SK-N-SH (cell line): ENCODE results near the gene CES3. TPM values are rescaled to one million over a fixed set of nuclear protein-coding genes. Genes with fewer than 3 reads are reported as not detected.

ENCODE experiments used
- CTCF ChIA-PET: fragments of 300-600, 350-600 bp; formaldehyde crosslinking; extraction: SDS; loops from one replicate; lab custom pipeline; 2021; lab: Yijun Ruan, JAX
- POLR2A ChIA-PET: fragments of 350-600 bp; sonication (Branson Sonifier 250); formaldehyde crosslinking; extraction: SDS; loops from one replicate; lab custom pipeline; 2020; ENCODE audit warnings: antibody characterized with exemption, inconsistent platforms; lab: Yijun Ruan, JAX
- DNase-seq: peaks from one replicate; pipeline ENCODE4 v3.0.0; 2012
- H2AFZ ChIP-seq: fragments of 200-600 bp; sonication (generic); 2 replicates; pipeline ENCODE4 v1.8.1; 2016; ENCODE audit warnings: antibody characterized with exemption, mild to moderate bottlenecking, low read depth
- H3F3A ChIP-seq: fragments of 200-600 bp; sonication (generic); replicated peaks from 2 replicates; pipeline ENCODE3; 2016; ENCODE audit warnings: antibody characterized with exemption, mild to moderate bottlenecking; ENCODE audit not compliant: insufficient read depth
- H3K27ac ChIP-seq, 2 experiments: fragments of 200-500 bp in 1 of 2; fragments of 200-600 bp in 1 of 2; sonication (Bioruptor generic) in 1 of 2; sonication (generic), shearing (Covaris generic) in 1 of 2; 2 replicates each; pipeline versions ENCODE4 v1.5.1 to v1.6.1; 2014 to 2016; ENCODE audit warnings: low read depth in 2 of 2, inconsistent platforms in 1 of 2, low read length in 1 of 2, mild to moderate bottlenecking in 1 of 2, mixed read lengths in 1 of 2
- H3K27me3 ChIP-seq: fragments of 200-600 bp; sonication (generic), shearing (Covaris generic); 2 replicates; pipeline ENCODE4 v1.6.1; 2016; ENCODE audit warnings: mixed run types; ENCODE audit not compliant: insufficient read depth
- H3K36me3 ChIP-seq, 2 experiments: fragments of 200-500 bp in 1 of 2; fragments of 200-600 bp in 1 of 2; sonication (Bioruptor generic) in 1 of 2; sonication (generic) in 1 of 2; replicated peaks in 1 of 2; 2 replicates each; pipeline versions ENCODE3 to v1.5.1; 2014 to 2016; ENCODE audit warnings: low read length in 1 of 2, mild to moderate bottlenecking in 1 of 2; ENCODE audit not compliant: insufficient read depth in 2 of 2, control insufficient read depth in 1 of 2
- H3K4me1 ChIP-seq, 2 experiments: fragments of 200-500 bp in 1 of 2; fragments of 200-600 bp in 1 of 2; sonication (Bioruptor generic) in 1 of 2; sonication (generic), shearing (Covaris generic) in 1 of 2; 2 replicates each; pipeline versions ENCODE4 v1.5.1 to v1.6.1; 2014 to 2016; ENCODE audit warnings: low read depth in 1 of 2, low read length in 1 of 2, mixed run types in 1 of 2; ENCODE audit not compliant: insufficient read depth in 2 of 2, control insufficient read depth in 1 of 2
- H3K4me2 ChIP-seq: fragments of 200-600 bp; sonication (generic), shearing (Covaris generic); 2 replicates; pipeline ENCODE4 v1.6.1; 2017; ENCODE audit warnings: mixed run types
- H3K4me3 ChIP-seq, 2 experiments: fragments of 200-500 bp in 1 of 2; fragments of 200-600 bp in 1 of 2; sonication (Bioruptor generic) in 1 of 2; sonication (generic), shearing (Covaris generic) in 1 of 2; 2 replicates each; pipeline versions ENCODE4 v1.5.1 to v1.8.1; 2014 to 2016; ENCODE audit warnings: low read depth in 2 of 2, inconsistent platforms in 1 of 2, low read length in 1 of 2, mild to moderate bottlenecking in 1 of 2, mixed read lengths in 1 of 2, moderate library complexity in 1 of 2
- H3K79me2 ChIP-seq: fragments of 200-600 bp; sonication (generic); 2 replicates; pipeline ENCODE4 v1.8.1; 2017; ENCODE audit warnings: mild to moderate bottlenecking; ENCODE audit not compliant: insufficient read depth
- H3K9ac ChIP-seq: fragments of 200-600 bp; sonication (generic); 2 replicates; pipeline ENCODE4 v1.6.1; 2017; ENCODE audit warnings: mixed run types
- H3K9me2 ChIP-seq: fragments of 200-600 bp; sonication (generic); 2 replicates; pipeline ENCODE4 v1.6.1; 2017; ENCODE audit warnings: mixed run types
- H3K9me3 ChIP-seq: fragments of 200-600 bp; sonication (generic); 2 replicates; pipeline ENCODE4 v1.6.1; 2017; ENCODE audit warnings: mixed run types, mild to moderate bottlenecking, moderate library complexity
- H4K20me1 ChIP-seq: fragments of 200-600 bp; sonication (generic); 2 replicates; pipeline ENCODE4 v1.6.1; 2017; ENCODE audit warnings: mild to moderate bottlenecking, mixed run types; ENCODE audit not compliant: insufficient read depth
- CTCF ChIP-seq: fragments of 200-600 bp; sonication (generic); IDR thresholded peaks from 2 replicates; pipeline ENCODE4 v1.6.1; 2017; ENCODE audit warnings: antibody characterized with exemption, mild to moderate bottlenecking, moderate library complexity
- FOXJ3 ChIP-seq: sonication (generic); formaldehyde crosslinking; IDR thresholded peaks from 2 replicates; pipeline ENCODE4 v1.5.1; 2020; ENCODE audit warnings: mild to moderate bottlenecking, missing genetic modification reagents
- GATA2 ChIP-seq: sonication (generic); formaldehyde crosslinking; IDR thresholded peaks from 2 replicates; pipeline ENCODE4 v1.5.0; 2020; ENCODE audit warnings: mild to moderate bottlenecking, missing genetic modification reagents
- JUND ChIP-seq: IDR thresholded peaks from 2 replicates; pipeline ENCODE4 v1.4.0; 2012
- MXI1 ChIP-seq: IDR thresholded peaks from 2 replicates; pipeline ENCODE4 v1.6.1; 2012; ENCODE audit warnings: mild to moderate bottlenecking, low read depth, low read length, improper control_type of control experiment
- RCOR1 ChIP-seq: fragments of 150-350 bp; IDR thresholded peaks from 2 replicates; pipeline ENCODE4 v1.6.1; 2017; ENCODE audit warnings: antibody characterized with exemption, low read length
- REST ChIP-seq: IDR thresholded peaks from 2 replicates; pipeline ENCODE4 v1.6.1; 2012; ENCODE audit warnings: mild to moderate bottlenecking, low read depth, low read length, moderate library complexity
- SMC3 ChIP-seq: IDR thresholded peaks from 2 replicates; pipeline ENCODE4 v1.6.1; 2012; ENCODE audit warnings: low read depth, low read length, improper control_type of control experiment
- TAF1 ChIP-seq: IDR thresholded peaks from 2 replicates; pipeline ENCODE4 v1.6.1; 2012; ENCODE audit warnings: low read depth, mild to moderate bottlenecking, low read length, moderate library complexity, borderline replicate concordance
- YY1 ChIP-seq: IDR thresholded peaks from 2 replicates; pipeline ENCODE4 v1.4.0; 2012; ENCODE audit warnings: low read depth, mild to moderate bottlenecking
- ZBTB33 ChIP-seq: IDR thresholded peaks from 2 replicates; pipeline ENCODE4 v1.4.0; 2012; ENCODE audit warnings: low read depth, borderline replicate concordance
- WGBS: methylation state at CpG from one replicate; pipeline ENCODE4 v1.1.6; 2017; ENCODE audit warnings: low lambda C conversion rate; 5-methylcytosine and 5-hydroxymethylcytosine counted together
- polyA plus RNA-seq, 3 experiments: library from polyadenylated mRNA; depleted of rRNA; stranded (reverse); fragments of >200 nt; gene quantifications; 2 replicates each; pipeline ENCODE4 v1.2.3, GENCODE V29; 2012

Gene CES3
- polyA plus RNA-seq, 1 of the 3 experiments (the other 2 are of a cell fraction) = 1.4 TPM

- no peak overlapping the region for H3K4me2 ChIP-seq
- no peaks in the 10 kb centered on the region for H3K79me2 ChIP-seq
- no peaks in the 10 kb centered on the region for H3K27me3 ChIP-seq
- no peaks in the 10 kb centered on the region for H3K9me3 ChIP-seq
- TF ChIP-seq RCOR1 (no peak), JUND (no peak), FOXJ3 (CRISPR knock-in tag) (no peak), CTCF (no peak), TAF1 (no peak), SMC3 (no peak)
- TF ChIP-seq, all 33 proteins: peak for 0
- H4K20me1 ChIP-seq = no peaks in the 10 kb centered on the region
- H2AFZ ChIP-seq = no peak overlapping the region
- WGBS = 70% methylated on average over 10 of the region's 10 CpGs
- CTCF ChIA-PET = interaction anchor here (1.3 to 3.6 kb wide), 8 partner anchors 10 to 203 kb away, joined by 3 to 14 read pairs (median 4); partner anchors contain the start of gene CES3
- no peak overlapping the region for H3K9ac ChIP-seq
- no peak overlapping the region for H3K27ac ChIP-seq
- POLR2A ChIA-PET = no interaction called here
- H3F3A ChIP-seq = no peaks in the 10 kb centered on the region
- H3K36me3 ChIP-seq = no peaks in the 10 kb centered on the region
- DNase-seq = no peak
- H3K4me3 ChIP-seq = no peak overlapping the region
- H3K9me2 ChIP-seq = no peaks in the 10 kb centered on the region
- no peaks in the 10 kb centered on the region for H3K4me1 ChIP-seq
Observed at GRCh38 chr16:66970775-66971720, 10.0 kb downstream of the CES3 start.

GRCh38 chr16:66972983-66973382 lies 11.9 kb downstream of the CES3 start:
- H3K36me3 ChIP-seq = no peaks in the 10 kb centered on the region
- POLR2A ChIA-PET = no interaction called here
- no peaks in the 10 kb centered on the region for H3F3A ChIP-seq
- H3K4me3 ChIP-seq = no peak overlapping the region
- no peaks in the 10 kb centered on the region for H3K9me2 ChIP-seq
- CTCF ChIA-PET = interaction anchor here (0.6 to 6.9 kb wide), 6 partner anchors 19 to 444 kb away, joined by 3 to 103 read pairs (median 8); partner anchors contain the start of genes B3GNT9 and ZDHHC1
- no peak overlapping the region for H3K27ac ChIP-seq
- H2AFZ ChIP-seq = no peak overlapping the region
- H3K79me2 ChIP-seq = no peaks in the 10 kb centered on the region
- H4K20me1 ChIP-seq = no peaks in the 10 kb centered on the region
- no peaks in the 10 kb centered on the region; a peak in 1 of 4 replicates for H3K4me1 ChIP-seq
- no peak for TF ChIP-seq CTCF
- TF ChIP-seq GATA2 (CRISPR knock-in tag) = no peak
- no peak for TF ChIP-seq ZBTB33
- TF ChIP-seq REST = no peak
- no peak for TF ChIP-seq MXI1
- TF ChIP-seq YY1 = no peak
- H3K9ac ChIP-seq = no peak overlapping the region
- H3K9me3 ChIP-seq = no peaks in the 10 kb centered on the region
- H3K27me3 ChIP-seq = no peaks in the 10 kb centered on the region
- DNase-seq = no peak
- no peak overlapping the region for H3K4me2 ChIP-seq
- WGBS = 91% methylated on average over 6 of the region's 9 CpGs
